Keratinocyte (primary cell): ENCODE measurements around the gene NPIPB8. TPM values are rescaled to one million over a fixed set of nuclear protein-coding genes. Genes with fewer than 3 reads are reported as not detected.
"Not testable (repeated sequence)": the region's sequence is repeated elsewhere in the genome, so short reads cannot be mapped to it uniquely, and the experiment has no call there.

Experiments used
- DNase-seq: peaks from one replicate; pipeline ENCODE4 v3.0.0-alpha.2; 2011; ENCODE audit warnings: low read depth, missing footprints, low spot score
- FAIRE-seq: peaks from 2 replicates; lab custom pipeline; 2011; peaks lifted over from hg19 to GRCh38; lab: Jason Lieb, UNC
- H2AFZ ChIP-seq: 2 replicates; pipeline ENCODE4 v1.6.0; 2012; ENCODE audit warnings: low read length, control low read depth, inconsistent platforms; ENCODE audit not compliant: control insufficient read depth
- H3K27ac ChIP-seq: 2 replicates; pipeline ENCODE4 v1.5.1; 2011; ENCODE audit warnings: low read length; ENCODE audit not compliant: control insufficient read depth, insufficient read depth
- H3K27me3 ChIP-seq: 3 replicates; pipeline ENCODE4 v1.6.0; 2011; ENCODE audit warnings: low read length; ENCODE audit not compliant: control insufficient read depth, insufficient read depth; ENCODE audit errors: extremely low read depth
- H3K36me3 ChIP-seq, 2 experiments: 2 replicates in 1 of 2; 3 replicates in 1 of 2; pipeline ENCODE4 v1.5.1; 2011; ENCODE audit warnings: low read length in 2 of 2, mild to moderate bottlenecking in 1 of 2; ENCODE audit not compliant: control insufficient read depth in 2 of 2, insufficient read depth in 2 of 2; ENCODE audit errors: extremely low read depth in 1 of 2
- H3K4me1 ChIP-seq: 3 replicates; pipeline ENCODE4 v1.5.1; 2011; ENCODE audit warnings: low read length; ENCODE audit not compliant: control insufficient read depth, insufficient read depth; ENCODE audit errors: extremely low read depth
- H3K4me2 ChIP-seq: 3 replicates; pipeline ENCODE4 v1.6.0; 2011; ENCODE audit warnings: low read depth, low read length; ENCODE audit not compliant: control insufficient read depth, insufficient read depth; ENCODE audit errors: extremely low read depth
- H3K4me3 ChIP-seq, 3 experiments: fragments of 200-600 bp in 1 of 3; sonication (generic) in 1 of 3; 2 replicates in 2 of 3; 3 replicates in 1 of 3; pipeline ENCODE4 v1.5.1; 2011 to 2016; ENCODE audit warnings: low read length in 3 of 3, mild to moderate bottlenecking in 3 of 3, control low read depth in 2 of 3, inconsistent platforms in 1 of 3, low read depth in 1 of 3, mixed read lengths in 1 of 3, mixed run types in 1 of 3, moderate library complexity in 1 of 3; ENCODE audit not compliant: control insufficient read depth in 2 of 3, insufficient read depth in 2 of 3; ENCODE audit errors: extremely low read depth in 1 of 3
- H3K79me2 ChIP-seq: 2 replicates; pipeline ENCODE4 v1.6.0; 2012; ENCODE audit warnings: low read length; ENCODE audit not compliant: control insufficient read depth, insufficient read depth
- H3K9ac ChIP-seq: 3 replicates; pipeline ENCODE4 v1.6.0; 2011; ENCODE audit warnings: low read length; ENCODE audit not compliant: control insufficient read depth, insufficient read depth; ENCODE audit errors: extremely low read depth
- H3K9me1 ChIP-seq: 3 replicates; pipeline ENCODE4 v1.6.0; 2011; ENCODE audit warnings: low read length; ENCODE audit not compliant: control insufficient read depth, insufficient read depth; ENCODE audit errors: extremely low read depth
- H3K9me3 ChIP-seq: 2 replicates; pipeline ENCODE4 v1.5.1; 2012; ENCODE audit warnings: low read depth, low read length; ENCODE audit not compliant: control insufficient read depth
- H4K20me1 ChIP-seq: 3 replicates; pipeline ENCODE4 v1.6.0; 2011; ENCODE audit warnings: low read length; ENCODE audit not compliant: control insufficient read depth, insufficient read depth; ENCODE audit errors: extremely low read depth
- dilution Hi-C: fragments of 300-500 bp; cut with MboI; formaldehyde crosslinking; loops from one replicate; pipeline ENCODE4 v1.7.0; 2020; ENCODE audit warnings: low sequenced_read_pairs; ENCODE audit not compliant: extremely low pct_ligation_motif_present
- polyA plus RNA-seq, 5 experiments: library from polyadenylated mRNA; depleted of rRNA in 3 of 5; stranded (reverse) in 3 of 5; stranded (forward) in 1 of 5; unstranded in 1 of 5; fragments of >200 nt; gene quantifications; 1 replicate in 1 of 5; 2 replicates in 3 of 5; 3 replicates in 1 of 5; pipeline versions ENCODE4 v1.2.1 to v1.2.3, GENCODE V29; 2011 to 2012; ENCODE audit warnings: missing spikeins in 2 of 5, low read depth in 1 of 5, low replicate concordance in 1 of 5

The NPIPB8 gene
- polyA plus RNA-seq, 1 donor (not counting 4 experiments of a cell fraction or from before 2014, with no cell fraction given), result 0.41 TPM

DNA sequence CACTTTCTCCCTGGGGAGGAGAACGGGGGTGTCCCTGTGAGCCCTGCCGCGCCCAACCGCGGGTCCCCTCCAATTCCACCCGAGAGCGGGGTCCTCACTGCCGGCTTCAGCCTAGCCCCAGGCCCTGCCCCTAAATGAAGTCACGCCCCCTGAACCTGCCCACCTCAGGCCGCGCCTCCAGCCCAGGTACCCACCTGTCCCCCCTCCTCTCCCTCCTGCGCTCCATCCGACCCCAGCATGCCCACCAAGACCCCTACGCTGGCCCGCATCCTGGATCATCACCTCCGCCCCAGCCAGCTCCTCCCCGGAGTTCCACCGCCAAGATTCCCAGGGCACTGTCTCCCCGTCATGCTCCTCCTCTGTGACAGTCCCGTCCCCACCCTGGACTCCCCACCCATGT lies 36.9 kb upstream of the NPIPB8 start:
- H3K4me2 ChIP-seq, H3K27me3 ChIP-seq, H3K9ac ChIP-seq, dilution Hi-C loops, H2AFZ ChIP-seq, H3K36me3 ChIP-seq, H3K9me3 ChIP-seq, H3K27ac ChIP-seq, H3K79me2 ChIP-seq, H4K20me1 ChIP-seq, H3K4me1 ChIP-seq, DNase-seq, H3K4me3 ChIP-seq, FAIRE-seq, H3K9me1 ChIP-seq: not testable (repeated sequence)

DNA sequence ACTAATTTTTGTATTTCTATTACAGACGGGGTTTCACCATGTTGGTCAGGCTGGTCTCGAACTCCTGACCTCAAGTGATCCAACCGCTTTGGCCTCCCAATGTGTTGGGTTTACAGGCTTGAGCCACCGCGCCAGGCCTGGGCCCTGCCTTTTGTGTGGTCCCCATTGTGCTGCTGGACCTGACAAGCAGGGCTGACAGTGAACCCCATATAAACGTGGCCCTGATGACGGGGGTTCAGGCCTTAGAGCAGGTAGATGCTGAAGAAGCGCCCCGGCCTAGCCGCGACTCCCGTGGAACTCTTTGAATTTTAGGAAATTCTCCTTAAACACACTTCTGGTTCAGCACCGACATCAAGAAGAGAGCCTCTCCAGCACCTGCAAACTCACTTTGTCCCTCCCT lies 36.3 kb upstream of the NPIPB8 start:
- not testable (repeated sequence) for FAIRE-seq

DNA sequence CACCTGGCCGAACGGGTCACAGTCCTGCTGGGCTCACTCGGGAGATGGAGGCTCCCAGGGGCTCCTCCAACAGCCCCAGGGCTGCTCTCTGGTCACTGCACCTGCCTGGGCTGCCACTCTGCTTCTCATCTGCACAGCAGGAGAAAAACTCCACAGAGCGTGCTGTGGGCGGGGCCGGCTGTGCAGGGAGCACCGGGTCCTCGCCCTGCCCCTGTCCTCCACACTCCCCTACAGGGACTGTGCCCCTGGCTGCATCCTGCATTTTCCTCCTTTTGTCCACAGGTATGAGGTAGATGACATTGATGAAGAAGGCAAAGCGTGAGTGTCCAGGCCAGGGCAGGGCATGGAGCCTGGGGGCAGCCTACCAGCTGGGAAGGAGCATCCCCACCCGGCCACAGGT lies 35.8 kb upstream of the NPIPB8 start:
- DNase-seq, H3K9me1 ChIP-seq, H3K9ac ChIP-seq, dilution Hi-C loops, H3K27ac ChIP-seq, H3K36me3 ChIP-seq, H3K4me3 ChIP-seq, H3K4me1 ChIP-seq, H4K20me1 ChIP-seq, H3K79me2 ChIP-seq, H3K27me3 ChIP-seq, H2AFZ ChIP-seq, H3K9me3 ChIP-seq, H3K4me2 ChIP-seq, FAIRE-seq: not testable (repeated sequence)

More for the DNA sequence above, 36.3 kb upstream of the NPIPB8 start:
- H3K4me1 ChIP-seq, dilution Hi-C loops, H2AFZ ChIP-seq, H3K9ac ChIP-seq, H3K27ac ChIP-seq, H4K20me1 ChIP-seq, H3K4me3 ChIP-seq, H3K9me3 ChIP-seq, H3K9me1 ChIP-seq, H3K27me3 ChIP-seq, H3K4me2 ChIP-seq, DNase-seq, H3K79me2 ChIP-seq, H3K36me3 ChIP-seq: not testable (repeated sequence)
